Measurements from ENCODE around the gene TFAP2D.

The TFAP2D gene

GRCh38 chr6:50819904-50820868 is 106.9 kb downstream of the TFAP2D start:
- H3K27me3 ChIP-seq = no peaks in the 10 kb centered on the region
- H3K36me3 ChIP-seq = peaks cover 25% of the 10 kb centered on the region
- TF ChIP-seq, protein P1, sequence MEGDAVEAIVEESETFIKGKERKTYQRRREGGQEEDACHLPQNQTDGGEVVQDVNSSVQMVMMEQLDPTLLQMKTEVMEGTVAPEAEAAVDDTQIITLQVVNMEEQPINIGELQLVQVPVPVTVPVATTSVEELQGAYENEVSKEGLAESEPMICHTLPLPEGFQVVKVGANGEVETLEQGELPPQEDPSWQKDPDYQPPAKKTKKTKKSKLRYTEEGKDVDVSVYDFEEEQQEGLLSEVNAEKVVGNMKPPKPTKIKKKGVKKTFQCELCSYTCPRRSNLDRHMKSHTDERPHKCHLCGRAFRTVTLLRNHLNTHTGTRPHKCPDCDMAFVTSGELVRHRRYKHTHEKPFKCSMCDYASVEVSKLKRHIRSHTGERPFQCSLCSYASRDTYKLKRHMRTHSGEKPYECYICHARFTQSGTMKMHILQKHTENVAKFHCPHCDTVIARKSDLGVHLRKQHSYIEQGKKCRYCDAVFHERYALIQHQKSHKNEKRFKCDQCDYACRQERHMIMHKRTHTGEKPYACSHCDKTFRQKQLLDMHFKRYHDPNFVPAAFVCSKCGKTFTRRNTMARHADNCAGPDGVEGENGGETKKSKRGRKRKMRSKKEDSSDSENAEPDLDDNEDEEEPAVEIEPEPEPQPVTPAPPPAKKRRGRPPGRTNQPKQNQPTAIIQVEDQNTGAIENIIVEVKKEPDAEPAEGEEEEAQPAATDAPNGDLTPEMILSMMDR (IDR thresholded peaks at IDR 0.05; ENCODE audit: low read depth, low read length) = no peak
- H3K4me1 ChIP-seq = peaks cover 5% of the 10 kb centered on the region; the same call in 1 of the 2 replicates
- H3K4me3 ChIP-seq (ENCODE audit: low read depth, low read length) = peak overlapping the region; percentile 83
- H3K9me3 ChIP-seq = no peaks in the 10 kb centered on the region
- DNase-seq = peak; percentile 22

DNA sequence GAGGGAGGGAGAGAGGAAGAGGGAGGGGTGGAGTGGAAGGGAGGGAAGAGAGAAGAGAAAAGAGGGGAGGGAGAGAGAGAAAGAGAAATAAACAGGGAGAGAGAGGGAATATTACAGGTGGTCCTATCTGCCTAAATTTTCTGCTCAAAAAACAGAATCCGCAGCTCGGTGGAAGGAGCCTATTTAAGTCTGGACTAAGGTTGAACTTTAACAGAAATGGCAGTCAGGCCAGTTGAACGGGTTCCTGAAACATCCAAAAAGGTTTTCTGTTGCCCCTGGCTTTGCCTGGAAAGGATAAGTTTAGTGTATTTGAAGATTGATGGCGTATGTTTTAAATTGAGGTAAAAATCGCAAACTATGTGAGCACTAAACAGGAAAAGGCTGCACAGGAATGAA is 107.5 kb downstream of the TFAP2D start:
- peak overlapping the region; percentile 83 for H3K4me3 ChIP-seq (ENCODE audit: low read depth, low read length)

DNA sequence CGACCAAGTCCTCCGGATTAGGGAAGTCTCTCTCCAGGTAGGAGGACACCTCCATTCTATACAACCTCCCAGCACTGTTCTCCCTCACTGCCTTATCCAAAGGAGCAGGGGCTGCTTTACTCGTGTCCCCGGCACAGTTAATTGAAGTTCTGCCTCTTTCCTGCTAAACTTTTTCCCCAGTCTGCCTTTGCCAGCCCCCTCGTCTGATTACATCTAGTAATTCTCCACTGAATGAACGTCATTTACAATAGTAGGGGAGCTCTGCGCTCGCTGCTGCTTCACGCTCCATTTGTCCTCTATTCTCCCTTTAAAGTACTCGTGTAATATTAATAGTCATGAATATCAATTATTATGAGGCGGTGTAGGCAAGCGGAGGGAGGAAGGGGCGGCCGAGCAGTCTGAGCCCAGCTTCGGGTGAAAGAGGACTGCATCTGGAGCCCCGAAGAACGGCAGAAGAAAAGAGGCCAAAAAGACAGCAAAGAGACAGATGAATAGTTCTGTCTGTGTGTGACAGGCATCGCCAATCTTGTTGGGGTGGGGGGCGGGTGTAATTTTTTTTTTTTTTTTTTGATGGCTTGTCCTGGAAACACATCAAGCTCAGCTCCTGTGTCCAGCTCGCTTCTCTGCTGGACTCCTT is 108.2 kb downstream of the TFAP2D start:
- TF ChIP-seq, protein P1 (IDR thresholded peaks at IDR 0.05; ENCODE audit: low read depth, low read length) = no peak
- Histone ChIP-seq H3K27me3 (no peaks in the 10 kb centered on the region), H3K4me3 (ENCODE audit: low read depth, low read length) (peak overlapping the region; percentile 83), H3K4me1 (peaks cover 5% of the 10 kb centered on the region; the same call in 1 of the 2 replicates), H3K9me3 (no peaks in the 10 kb centered on the region), H3K36me3 (peaks cover 26% of the 10 kb centered on the region)
- peak; percentile 74 for DNase-seq

More for the DNA sequence above, 107.5 kb downstream of the TFAP2D start:
- H3K9me3 ChIP-seq = no peaks in the 10 kb centered on the region
- no peak for DNase-seq
- H3K36me3 ChIP-seq = peaks cover 25% of the 10 kb centered on the region
- H3K4me1 ChIP-seq = peaks cover 5% of the 10 kb centered on the region; the same call in 1 of the 2 replicates
- TF ChIP-seq, protein P1 (IDR thresholded peaks at IDR 0.05; ENCODE audit: low read depth, low read length) = no peak
- no peaks in the 10 kb centered on the region for H3K27me3 ChIP-seq

- Histone ChIP-seq H3K4me1 (peaks cover 7% of the 10 kb centered on the region), H3K27me3 (no peaks in the 10 kb centered on the region)
- DNase-seq = peak; percentile 26
Observed at GRCh38 chr6:50822078-50822476, 108.8 kb downstream of the TFAP2D start.

More at GRCh38 chr6:50822078-50822476, 108.8 kb downstream of the TFAP2D start:
- Histone ChIP-seq H3K36me3 (peaks cover 32% of the 10 kb centered on the region), H3K9me3 (no peaks in the 10 kb centered on the region), H3K4me3 (ENCODE audit: low read depth, low read length) (peak overlapping the region; percentile 83)
- TF ChIP-seq, protein P1 (IDR thresholded peaks at IDR 0.05; ENCODE audit: low read depth, low read length) = no peak
